Gastrocnemius medialis (tissue), 4 donors: Measurements from ENCODE around the gene SLC52A3. TPM values are rescaled to one million over a fixed set of nuclear protein-coding genes. Genes with fewer than 3 reads are reported as not detected.

Experiments used
- ATAC-seq, 2 donors: fragments of 150-250 bp; one replicate each; pipeline ENCODE4 v1.9.1; 2016
- DNase-seq, 2 donors: peaks; one replicate each; pipeline ENCODE4 v3.0.0-alpha.2; 2019
- H3K27ac ChIP-seq, 4 donors: fragments of 200-600 bp; sonication (generic); 1 replicate in 1 of 4; 2 replicates in 3 of 4; pipeline ENCODE4 v1.5.1; 2016 to 2018; ENCODE audit warnings: mild to moderate bottlenecking in 2 of 4, moderate library complexity in 1 of 4
- H3K27me3 ChIP-seq, 3 donors: fragments of 200-600 bp; sonication (generic) in 2 of 3; 1 replicate in 1 of 3; 2 replicates in 2 of 3; pipeline versions ENCODE4 v1.5.1 to v1.6.0; 2016 to 2019; ENCODE audit warnings: mild to moderate bottlenecking in 1 of 3, moderate library complexity in 1 of 3
- H3K36me3 ChIP-seq, 2 donors: fragments of 200-600 bp; sonication (generic) in 1 of 2; one replicate each; pipeline ENCODE4 v1.5.1; 2017 to 2018
- H3K4me1 ChIP-seq, 2 donors: fragments of 200-600 bp; sonication (generic) in 1 of 2; one replicate each; pipeline ENCODE4 v1.5.1; 2016 to 2017; ENCODE audit warnings: mild to moderate bottlenecking in 2 of 2
- H3K4me3 ChIP-seq, 4 donors: fragments of 200-600 bp; sonication (generic) in 3 of 4; 1 replicate in 1 of 4; 2 replicates in 3 of 4; pipeline ENCODE4 v1.5.1; 2016 to 2019; ENCODE audit warnings: mild to moderate bottlenecking in 2 of 4
- H3K9me3 ChIP-seq, 3 donors: fragments of 200-600 bp; sonication (generic) in 2 of 3; 1 replicate in 1 of 3; 2 replicates in 2 of 3; pipeline ENCODE4 v1.5.1; 2016 to 2019
- CTCF ChIP-seq, 5 experiments: fragments of 450-650 bp in 3 of 5; fragments of 200-600 bp in 2 of 5; sonication (generic) in 2 of 5; IDR thresholded peaks in 4 of 5; conservative IDR thresholded peaks in 1 of 5; 1 replicate in 4 of 5; 2 replicates in 1 of 5; pipeline ENCODE4 v1.5.1; 2016 to 2019; ENCODE audit warnings: antibody characterized with exemption in 5 of 5, mild to moderate bottlenecking in 3 of 5, moderate library complexity in 3 of 5
- POLR2A ChIP-seq, 2 donors: fragments of 450-650 bp; IDR thresholded peaks; one replicate each; pipeline ENCODE4 v1.6.1; 2017; ENCODE audit warnings: antibody characterized with exemption in 2 of 2, mild to moderate bottlenecking in 2 of 2, moderate library complexity in 2 of 2
- in situ Hi-C, 4 donors: fragments of 200-750 bp; cut with MboI; loops; one replicate each; pipeline versions ENCODE4 v1.15.0 to v1.8.0; 2017; ENCODE audit warnings: low sequenced_read_pairs in 4 of 4
- intact Hi-C: fragments of 100-400 bp; cut with DNase I; formaldehyde crosslinking; loops from one replicate; pipeline ENCODE4 v1.15.1; 2023; ENCODE audit warnings: low total_unique reads
- total RNA-seq, 4 donors: library from RNA; depleted of rRNA; stranded (reverse); fragments of >200 nt; gene quantifications; one replicate each; pipeline versions ENCODE4 v1.1.0 to v1.2.3, GENCODE V29; 2016

Gene SLC52A3
- total RNA-seq, 4 donors from 2014 or later = 0.15 to 1.4 (median 0.79) TPM

- Histone ChIP-seq H3K27me3 (no peaks in the 10 kb centered on the region), H3K27ac (no peak overlapping the region), H3K4me3 (no peak overlapping the region), H3K36me3 (no peaks in the 10 kb centered on the region), H3K4me1 (no peaks in the 10 kb centered on the region), H3K9me3 (no peaks in the 10 kb centered on the region)
- DNase-seq (no peak), ATAC-seq (no peak)
- intact Hi-C loops = no loop called here
- in situ Hi-C loops = no loop called here
- no peak for TF ChIP-seq CTCF (IDR thresholded peaks at IDR 0.05 in 4 of 5, conservative IDR thresholded peaks at IDR 0.05 in 1 of 5)
- no peak for TF ChIP-seq POLR2A (IDR thresholded peaks at IDR 0.05)
Measured at GRCh38 chr20:791056-791455, 22.8 kb upstream of the SLC52A3 start.

- Histone ChIP-seq H3K9me3 (no peaks in the 10 kb centered on the region), H3K4me3 (no peak overlapping the region), H3K27ac (no peak overlapping the region), H3K4me1 (no peaks in the 10 kb centered on the region), H3K36me3 (no peaks in the 10 kb centered on the region), H3K27me3 (no peaks in the 10 kb centered on the region)
- no peak for DNase-seq
- intact Hi-C loops (no loop called here), in situ Hi-C loops (no loop called here)
- TF ChIP-seq CTCF (IDR thresholded peaks at IDR 0.05 in 4 of 5, conservative IDR thresholded peaks at IDR 0.05 in 1 of 5) = no peak
- TF ChIP-seq POLR2A (IDR thresholded peaks at IDR 0.05) = no peak
- no peak for ATAC-seq
Measured at GRCh38 chr20:787825-788224, 19.5 kb upstream of the SLC52A3 start.

- Histone ChIP-seq H3K9me3 (no peaks in the 10 kb centered on the region), H3K27ac (no peak overlapping the region), H3K27me3 (no peaks in the 10 kb centered on the region), H3K4me3 (no peak overlapping the region), H3K4me1 (no peaks in the 10 kb centered on the region), H3K36me3 (no peaks in the 10 kb centered on the region)
- DNase-seq (no peak), ATAC-seq (no peak)
- in situ Hi-C loops = no loop called here
- no peak for TF ChIP-seq CTCF (IDR thresholded peaks at IDR 0.05 in 4 of 5, conservative IDR thresholded peaks at IDR 0.05 in 1 of 5)
- TF ChIP-seq POLR2A (IDR thresholded peaks at IDR 0.05) = no peak
- intact Hi-C loops = no loop called here
Measured at GRCh38 chr20:779771-780170, 11.5 kb upstream of the SLC52A3 start.

- H3K9me3 ChIP-seq = no peaks in the 10 kb centered on the region
- intact Hi-C loops = no loop called here
- in situ Hi-C loops = no loop called here
- no peaks in the 10 kb centered on the region for H3K4me1 ChIP-seq
- DNase-seq (no peak), ATAC-seq (no peak)
- no peak overlapping the region for H3K4me3 ChIP-seq
- H3K27me3 ChIP-seq = no peaks in the 10 kb centered on the region
- TF ChIP-seq CTCF (IDR thresholded peaks at IDR 0.05 in 4 of 5, conservative IDR thresholded peaks at IDR 0.05 in 1 of 5) (no peak), POLR2A (IDR thresholded peaks at IDR 0.05) (no peak)
- no peak overlapping the region for H3K27ac ChIP-seq
- no peaks in the 10 kb centered on the region for H3K36me3 ChIP-seq
Measured at GRCh38 chr20:776165-776564, 7.9 kb upstream of the SLC52A3 start.

- ATAC-seq (no peak), DNase-seq (no peak)
- no peak overlapping the region for H3K27ac ChIP-seq
- no peaks in the 10 kb centered on the region for H3K9me3 ChIP-seq
- no peaks in the 10 kb centered on the region for H3K36me3 ChIP-seq
- no peak for TF ChIP-seq POLR2A (IDR thresholded peaks at IDR 0.05)
- no peak for TF ChIP-seq CTCF (IDR thresholded peaks at IDR 0.05 in 4 of 5, conservative IDR thresholded peaks at IDR 0.05 in 1 of 5)
- H3K4me1 ChIP-seq = no peaks in the 10 kb centered on the region
- H3K4me3 ChIP-seq = no peak overlapping the region
- H3K27me3 ChIP-seq = no peaks in the 10 kb centered on the region
- intact Hi-C loops = no loop called here
- in situ Hi-C loops = no loop called here
Measured at GRCh38 chr20:775679-776135, 7.4 kb upstream of the SLC52A3 start.
